ENCODE results near the gene COL8A1. TPM values are rescaled to one million over a fixed set of nuclear protein-coding genes. Genes with fewer than 3 reads are reported as not detected.
A peak's percentile ranks its signal among the peaks of the same experiment; 100 is the strongest.

Gene COL8A1
- total RNA-seq, 1 donor from 2014 or later, result 241 TPM

GRCh38 chr3:99639579-99639978, 1.2 kb downstream of the COL8A1 start:
- DNase-seq (ENCODE audit: low read depth), result no peak

GRCh38 chr3:99640214-99640851, 1.9 kb downstream of the COL8A1 start:
- peak; percentile 64 for DNase-seq (ENCODE audit: low read depth)

DNA sequence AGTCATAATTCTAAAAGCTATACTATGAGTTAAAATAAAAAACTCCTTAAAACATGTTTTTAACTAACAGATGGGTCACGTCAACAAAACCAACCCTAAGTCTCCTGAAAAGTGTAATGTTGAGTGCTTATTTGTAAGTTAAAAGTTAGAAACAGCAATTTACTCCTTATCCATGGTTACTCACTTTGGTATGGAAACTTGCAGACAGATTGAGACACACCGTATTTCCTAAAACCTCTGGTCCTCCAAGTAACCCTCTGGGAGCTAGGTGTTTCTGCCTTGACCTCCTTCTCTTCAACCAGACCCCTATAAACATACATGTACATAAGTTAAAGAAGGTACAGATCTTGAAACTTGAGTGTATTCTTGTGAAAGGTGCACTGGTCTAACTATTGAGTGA, 3.1 kb downstream of the COL8A1 start:
- no peak for DNase-seq (ENCODE audit: low read depth)

GRCh38 chr3:99641982-99642381, 3.6 kb downstream of the COL8A1 start:
- no peak for DNase-seq (ENCODE audit: low read depth)

- DNase-seq (ENCODE audit: low read depth), result no peak
Observed at GRCh38 chr3:99644017-99644416, 5.6 kb downstream of the COL8A1 start.

- no peak for DNase-seq (ENCODE audit: low read depth)
Observed at GRCh38 chr3:99644746-99645145, 6.4 kb downstream of the COL8A1 start.

DNA sequence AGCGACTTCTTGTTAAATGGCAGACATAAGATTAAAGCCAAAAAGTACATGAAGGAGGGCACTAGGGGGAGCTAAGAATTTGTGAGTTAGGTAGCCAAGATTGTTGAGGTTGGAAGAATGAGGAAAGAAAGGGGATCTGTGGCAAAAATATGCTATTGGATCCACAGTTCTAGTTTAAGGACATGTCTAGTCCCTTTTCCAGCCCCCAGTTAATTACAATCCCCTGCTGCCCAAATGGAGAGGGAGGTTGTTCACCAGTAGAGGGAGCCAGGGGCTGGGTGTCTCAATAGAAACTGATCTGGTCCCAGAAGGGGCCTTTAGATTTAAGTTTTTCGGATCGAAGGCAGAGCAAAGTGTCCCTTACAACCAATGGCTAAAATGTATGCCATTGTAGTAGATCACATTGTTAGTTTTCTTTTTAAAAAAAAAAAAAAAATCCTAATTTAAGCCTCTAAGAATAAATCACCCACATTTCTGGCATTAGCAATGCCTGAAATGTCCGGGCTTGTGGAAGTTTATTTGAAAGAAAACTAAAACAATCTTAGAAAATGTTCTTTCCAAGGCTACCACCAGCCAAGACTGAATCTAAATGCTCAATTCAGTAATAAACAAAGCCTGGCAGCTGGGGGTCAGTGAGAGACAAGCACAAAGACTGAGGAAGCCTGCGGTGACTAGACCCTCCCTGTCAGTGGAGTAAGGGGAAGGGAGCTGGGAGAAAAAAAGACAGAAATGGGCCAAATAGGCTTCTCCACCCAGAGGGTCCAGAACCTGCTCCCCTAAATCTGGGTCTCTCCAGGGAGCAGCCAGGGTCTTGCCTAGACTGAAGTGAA, 7.1 kb downstream of the COL8A1 start:
- DNase-seq (ENCODE audit: low read depth), result peak; percentile 78

GRCh38 chr3:99646107-99646435, 7.7 kb downstream of the COL8A1 start:
- no peak for DNase-seq (ENCODE audit: low read depth)

- DNase-seq (ENCODE audit: low read depth), result no peak
Observed at GRCh38 chr3:99647081-99647480, 8.7 kb downstream of the COL8A1 start.

- peak; percentile 79 for DNase-seq (ENCODE audit: low read depth)
Observed at GRCh38 chr3:99648101-99648500, 9.7 kb downstream of the COL8A1 start.

- no peak for DNase-seq (ENCODE audit: low read depth)
Observed at GRCh38 chr3:99648516-99648915, 10.1 kb downstream of the COL8A1 start.

- peak; percentile 92 for DNase-seq (ENCODE audit: low read depth)
Observed at GRCh38 chr3:99651531-99651930, 13.1 kb downstream of the COL8A1 start.

- DNase-seq (ENCODE audit: low read depth), result peak; percentile 93
Observed at GRCh38 chr3:99656624-99657023, 18.2 kb downstream of the COL8A1 start.

DNA sequence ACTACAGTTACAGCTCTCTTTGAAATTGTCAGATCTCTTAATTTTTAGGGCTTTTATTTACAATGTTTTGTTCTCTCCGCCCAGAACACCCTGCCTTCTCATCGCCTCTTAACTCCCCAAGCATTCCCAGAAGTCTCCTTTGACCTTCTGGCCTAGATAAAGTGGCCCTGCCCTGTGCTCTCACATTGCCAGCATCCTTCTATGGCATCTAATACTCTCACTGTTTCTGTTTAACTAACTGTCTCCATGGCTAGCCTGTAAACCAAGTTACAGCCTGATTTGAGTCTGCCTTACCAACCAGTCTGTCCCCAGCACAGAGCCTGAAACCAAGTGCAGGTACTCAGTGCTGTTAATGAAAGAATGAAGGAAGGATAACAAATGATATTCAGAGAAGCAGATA, 19.9 kb downstream of the COL8A1 start:
- no peak for DNase-seq (ENCODE audit: low read depth)

- DNase-seq (ENCODE audit: low read depth), result peak; percentile 100
Observed at GRCh38 chr3:99659032-99659431, 20.6 kb downstream of the COL8A1 start.

DNA sequence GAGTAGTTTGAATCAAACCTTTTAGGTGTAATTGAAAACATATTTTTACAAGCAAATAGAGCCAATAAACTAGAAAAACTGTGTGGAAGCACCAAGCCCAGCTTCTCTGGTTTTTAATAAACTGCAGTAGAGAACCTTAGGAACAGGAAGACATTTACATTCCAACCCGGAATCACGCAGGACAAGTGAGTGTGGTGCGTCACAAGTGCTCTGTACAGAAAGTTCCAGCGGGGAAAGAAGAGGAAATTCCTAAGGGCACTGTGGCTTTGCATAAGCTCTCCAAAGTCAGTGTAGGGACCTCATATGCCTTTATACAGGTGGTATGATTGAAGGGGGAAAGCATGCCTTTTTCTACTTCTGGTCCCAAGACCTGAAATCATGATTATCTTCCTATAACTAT, 21.6 kb downstream of the COL8A1 start:
- peak; percentile 83 for DNase-seq (ENCODE audit: low read depth)

DNA sequence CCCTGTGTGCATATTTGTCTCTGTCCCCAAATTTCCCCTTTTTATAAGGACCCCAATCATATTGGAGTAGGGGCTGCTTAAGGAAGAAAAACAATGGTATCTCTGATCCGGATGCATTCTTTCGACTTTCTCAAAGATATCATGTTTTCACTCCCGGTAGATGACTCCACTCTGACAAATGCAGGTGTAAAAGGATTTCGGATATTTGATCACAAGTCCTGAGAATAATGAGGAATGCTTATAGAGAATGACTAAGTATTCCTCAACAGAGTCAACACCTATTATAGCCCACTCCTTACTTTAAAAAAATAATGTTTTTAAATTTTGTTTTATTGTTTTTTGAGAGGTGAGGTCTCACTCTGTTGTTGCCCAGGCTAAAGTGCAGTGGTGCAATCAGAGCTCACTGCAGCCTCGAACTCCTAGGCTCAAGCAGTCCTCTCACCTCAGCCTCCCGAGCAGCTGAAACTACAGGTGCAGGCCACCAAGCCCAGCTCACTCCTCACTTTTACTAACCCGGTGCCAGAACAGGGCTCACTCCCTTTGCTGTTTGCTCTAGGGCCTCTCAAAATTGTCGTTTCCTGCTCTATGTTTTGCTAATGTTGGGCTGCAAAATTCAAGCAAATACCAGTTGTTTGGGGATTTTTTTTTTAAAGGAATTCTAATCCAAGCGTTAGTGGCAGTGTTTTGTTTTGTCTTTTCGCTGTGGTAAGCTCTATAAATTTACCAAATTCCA, 24.6 kb downstream of the COL8A1 start:
- DNase-seq (ENCODE audit: low read depth), result no peak

- no peak for DNase-seq (ENCODE audit: low read depth)
Observed at GRCh38 chr3:99663977-99664376, 25.6 kb downstream of the COL8A1 start.

- no peak for DNase-seq (ENCODE audit: low read depth)
Observed at GRCh38 chr3:99665017-99665416, 26.6 kb downstream of the COL8A1 start.

GRCh38 chr3:99666201-99666600, 27.8 kb downstream of the COL8A1 start:
- peak; percentile 78 for DNase-seq (ENCODE audit: low read depth)

DNA sequence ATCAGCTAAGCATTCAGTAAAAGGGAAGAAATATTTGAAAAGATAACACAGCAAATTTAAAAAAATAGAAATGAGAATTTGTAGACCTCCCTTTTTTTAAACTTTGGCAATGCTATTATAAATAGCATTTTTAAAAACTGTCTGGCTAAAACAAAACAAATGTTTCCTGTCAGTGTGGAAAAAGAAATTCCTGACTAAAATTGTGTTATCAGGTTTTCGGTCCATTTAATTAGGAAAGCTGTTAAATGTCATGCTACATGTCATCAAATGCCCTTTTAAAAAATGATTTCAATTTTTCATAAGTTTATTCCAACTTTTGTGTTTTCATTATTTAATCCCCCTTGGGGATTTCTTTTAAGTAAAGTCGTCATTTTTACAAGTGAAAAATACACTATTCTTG, 29.6 kb downstream of the COL8A1 start:
- DNase-seq (ENCODE audit: low read depth), result no peak

DNA sequence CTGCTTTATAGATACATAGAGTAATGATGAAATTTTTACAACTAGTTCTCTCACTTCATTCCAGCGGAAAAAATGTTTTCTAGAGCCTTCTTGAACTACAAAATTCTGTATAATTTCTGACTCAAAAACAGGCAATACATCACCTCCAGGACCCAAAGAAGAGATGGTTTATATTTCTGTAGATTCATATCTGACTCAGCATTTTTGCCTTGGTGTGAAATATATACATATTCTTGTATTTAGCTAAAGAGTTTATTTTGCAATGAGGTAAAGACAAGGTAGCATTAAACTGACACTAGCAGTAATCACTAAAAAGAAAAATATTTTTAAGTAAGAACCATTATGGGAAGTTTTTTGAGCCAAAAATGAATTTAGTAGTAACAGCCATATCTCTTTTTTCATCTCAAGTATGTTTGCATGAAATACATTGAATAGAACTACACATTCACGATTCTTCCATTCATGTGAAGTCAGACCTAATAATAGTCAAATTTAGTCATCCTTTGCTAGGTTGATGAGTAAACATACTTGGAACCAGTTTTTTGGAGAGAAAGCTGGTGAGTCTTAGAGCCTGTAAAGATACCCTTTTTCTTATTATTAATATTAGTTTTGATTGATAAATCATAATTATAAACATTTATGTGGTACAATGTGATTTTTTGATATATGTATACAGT, 31.6 kb downstream of the COL8A1 start:
- DNase-seq (ENCODE audit: low read depth), result no peak
